Gastroesophageal sphincter (tissue), 3 donors: Measurements from ENCODE around the gene DCANP1.

Source experiments
- CTCF ChIP-seq, 4 experiments: fragments of 200-600 bp in 2 of 4; fragments of 450-650 bp in 2 of 4; sonication (generic) in 1 of 4; IDR thresholded peaks; one replicate each; pipeline ENCODE4 v1.5.1; 2017 to 2019; ENCODE audit warnings: antibody characterized with exemption in 4 of 4, mild to moderate bottlenecking in 2 of 4, moderate library complexity in 2 of 4
- EP300 ChIP-seq: sonication (generic); formaldehyde crosslinking; IDR thresholded peaks from one replicate; pipeline ENCODE4 v1.6.1; 2017; ENCODE audit warnings: antibody characterized with exemption, mild to moderate bottlenecking
- POLR2A ChIP-seq, 2 donors: fragments of 450-650 bp; IDR thresholded peaks; one replicate each; pipeline ENCODE4 v1.6.1; 2017; ENCODE audit warnings: antibody characterized with exemption in 2 of 2, mild to moderate bottlenecking in 2 of 2, moderate library complexity in 1 of 2
- POLR2AphosphoS5 ChIP-seq: sonication (generic); formaldehyde crosslinking; IDR thresholded peaks from one replicate; pipeline ENCODE4 v1.6.1; 2017; ENCODE audit warnings: antibody characterized with exemption

- no peak for TF ChIP-seq POLR2A (IDR thresholded peaks at IDR 0.05)
- no peak for TF ChIP-seq CTCF (IDR thresholded peaks at IDR 0.05)
- TF ChIP-seq POLR2AphosphoS5: no peak
- no peak for TF ChIP-seq EP300
Measured at GRCh38 chr5:135449644-135450043, 2.5 kb upstream of the DCANP1 start.
